Endothelial cell of umbilical vein (primary cell): ENCODE data around the gene VAV2.

Experiments used
- CTCF ChIP-seq, 2 donors: IDR thresholded peaks; 1 replicate in 1 of 2; 2 replicates in 1 of 2; pipeline ENCODE4 v1.5.1; 2011; ENCODE audit warnings: low read length in 2 of 2, mild to moderate bottlenecking in 2 of 2, moderate library complexity in 2 of 2, control low read depth in 1 of 2, inconsistent platforms in 1 of 2, low read depth in 1 of 2; ENCODE audit not compliant: insufficient read depth in 1 of 2; ENCODE audit errors: extremely low read depth in 1 of 2
- FOS ChIP-seq: IDR thresholded peaks from 2 replicates; pipeline ENCODE4 v1.6.1; 2011; ENCODE audit warnings: mild to moderate bottlenecking, low read length, moderate library complexity, borderline replicate concordance; ENCODE audit not compliant: insufficient read depth
- JUN ChIP-seq: IDR thresholded peaks from 2 replicates; pipeline ENCODE4 v1.6.1; 2011; ENCODE audit warnings: borderline replicate concordance, low read depth; ENCODE audit not compliant: insufficient read length, insufficient read depth
- MAX ChIP-seq: IDR thresholded peaks from 2 replicates; pipeline ENCODE4 v1.6.1; 2011; ENCODE audit not compliant: insufficient read depth, insufficient read length
- POLR2A ChIP-seq: IDR thresholded peaks from 2 replicates; pipeline ENCODE4 v1.6.1; 2012; ENCODE audit warnings: low read depth, mild to moderate bottlenecking, control low read depth, low read length
- POLR2AphosphoS5 ChIP-seq: IDR thresholded peaks from 2 replicates; pipeline ENCODE4 v1.6.1; 2012; ENCODE audit warnings: low read depth, mild to moderate bottlenecking, control low read depth, low read length, moderate library complexity; ENCODE audit not compliant: insufficient read depth

- no peak for TF ChIP-seq CTCF (IDR thresholded peaks at IDR 0.05; ENCODE audit: extremely low read depth in 1 of 2, insufficient read depth in 1 of 2, low read depth in 1 of 2, low read length in 2 of 2)
- TF ChIP-seq JUN = no peak
- no peak for TF ChIP-seq POLR2A
- TF ChIP-seq FOS = no peak
- no peak for TF ChIP-seq POLR2AphosphoS5
- TF ChIP-seq MAX = peak; percentile 77
Measured at GRCh38 chr9:133855802-133856521, 136.2 kb downstream of the VAV2 start.
